ENCODE measurements around the gene CENPC. TPM values are rescaled to one million over a fixed set of nuclear protein-coding genes. Genes with fewer than 3 reads are reported as not detected.
"Not testable (repeated sequence)": the region's sequence is repeated elsewhere in the genome, so short reads cannot be mapped to it uniquely, and the experiment has no call there.

Gene CENPC
- polyA plus RNA-seq, 1 donor from 2014 or later = 18.7 TPM

DNA sequence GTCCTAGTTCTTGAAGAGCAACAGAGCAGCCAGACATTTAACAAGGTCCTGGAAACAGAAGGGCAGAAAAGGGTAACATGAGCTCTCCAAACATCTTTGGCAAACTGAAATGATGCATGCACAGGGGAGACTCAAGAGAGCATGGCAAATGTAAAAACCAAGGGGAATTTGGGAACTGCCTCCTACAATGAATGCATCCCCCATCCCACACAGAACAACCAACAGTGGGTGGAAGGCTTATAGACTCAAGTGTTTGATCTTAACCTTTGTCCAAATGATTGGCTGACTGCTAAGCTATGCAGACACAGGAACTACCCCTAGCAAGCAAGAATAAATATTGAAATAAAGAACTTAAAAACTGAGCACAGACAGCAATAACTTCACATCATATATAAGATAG, 74.4 kb downstream of the CENPC start:
- Mint-ChIP-seq H3K4me3 (no peak overlapping the region), H3K9me3 (no peaks in the 10 kb centered on the region), H3K4me1 (no peaks in the 10 kb centered on the region), H3K27me3 (no peaks in the 10 kb centered on the region), H3K27ac (no peak overlapping the region), H3K36me3 (peaks cover 11% of the 10 kb centered on the region)

DNA sequence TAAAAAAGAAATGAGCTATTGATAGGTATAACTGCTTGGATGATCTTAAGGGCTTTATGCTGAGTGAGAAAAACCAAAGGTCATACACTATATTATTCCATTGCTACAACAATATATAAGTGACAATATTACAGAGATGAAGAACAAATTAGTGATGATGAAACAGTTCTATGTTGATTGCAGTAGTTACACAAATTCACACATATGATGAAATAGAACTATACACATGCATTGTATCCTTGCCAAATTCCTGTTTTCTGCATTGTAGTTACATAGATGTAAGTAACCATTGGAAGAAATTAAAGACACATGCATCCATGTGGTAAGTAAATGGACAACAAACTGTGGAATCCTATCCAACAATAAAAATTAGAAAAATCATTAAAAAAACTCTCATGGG, 76.5 kb downstream of the CENPC start:
- peaks cover 0 to 2% (median 0%) of the 10 kb centered on the region in 3 donors for H3K4me1 Mint-ChIP-seq
- H3K27me3 Mint-ChIP-seq = no peaks in the 10 kb centered on the region
- H3K9me3 Mint-ChIP-seq = no peaks in the 10 kb centered on the region
- H3K27ac Mint-ChIP-seq = no peak overlapping the region
- H3K4me3 Mint-ChIP-seq = no peak overlapping the region
- peaks cover 11% of the 10 kb centered on the region for H3K36me3 Mint-ChIP-seq

DNA sequence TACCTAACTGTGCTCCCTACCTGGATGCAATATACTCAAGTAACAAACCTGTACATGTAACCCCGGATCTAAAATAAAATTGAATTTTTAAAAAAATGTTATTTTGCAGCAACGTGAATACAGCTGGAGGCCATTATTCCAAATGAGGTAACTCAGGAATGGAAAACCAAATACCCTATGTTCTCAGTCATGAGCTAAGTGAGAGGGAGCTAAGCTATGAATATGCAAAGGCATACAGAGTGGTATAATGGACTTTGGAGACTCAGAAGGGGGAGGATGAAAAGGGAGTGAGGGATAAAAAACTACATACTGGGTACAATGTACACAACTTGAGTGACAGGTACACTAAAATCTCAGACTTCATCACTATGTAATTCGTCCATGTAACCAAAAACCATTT, 78.6 kb downstream of the CENPC start:
- Mint-ChIP-seq H3K27me3 (no peaks in the 10 kb centered on the region), H3K27ac (peak overlapping the region in 1 of 3 donors; percentile 23)

DNA sequence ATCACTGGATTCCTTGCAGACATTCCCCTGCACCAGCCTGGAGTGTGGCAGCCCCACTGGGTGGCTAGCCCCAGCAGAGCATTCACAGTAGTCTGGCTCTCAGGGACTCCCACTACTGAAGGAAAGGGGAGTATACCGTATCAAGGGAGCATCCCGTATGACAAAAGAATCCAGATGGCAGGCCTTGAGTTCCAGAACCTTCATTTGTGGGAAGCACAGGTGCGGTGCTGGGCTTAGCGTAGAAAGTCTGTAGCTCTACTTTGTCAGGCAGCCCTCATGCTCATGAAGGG, 79.6 kb downstream of the CENPC start:
- no peak overlapping the region for H3K4me3 Mint-ChIP-seq
- no peaks in the 10 kb centered on the region for H3K9me3 Mint-ChIP-seq
- H3K36me3 Mint-ChIP-seq = peaks cover 8% of the 10 kb centered on the region
- peaks cover 0 to 2% (median 0%) of the 10 kb centered on the region in 3 donors for H3K4me1 Mint-ChIP-seq
- no peak overlapping the region for H3K27ac Mint-ChIP-seq
- no peaks in the 10 kb centered on the region for H3K27me3 Mint-ChIP-seq

More for the DNA sequence above, 78.6 kb downstream of the CENPC start:
- H3K9me3 Mint-ChIP-seq = no peaks in the 10 kb centered on the region
- peaks cover 0 to 2% (median 0%) of the 10 kb centered on the region in 3 donors for H3K4me1 Mint-ChIP-seq
- no peak overlapping the region for H3K4me3 Mint-ChIP-seq
- H3K36me3 Mint-ChIP-seq = peaks cover 8% of the 10 kb centered on the region

DNA sequence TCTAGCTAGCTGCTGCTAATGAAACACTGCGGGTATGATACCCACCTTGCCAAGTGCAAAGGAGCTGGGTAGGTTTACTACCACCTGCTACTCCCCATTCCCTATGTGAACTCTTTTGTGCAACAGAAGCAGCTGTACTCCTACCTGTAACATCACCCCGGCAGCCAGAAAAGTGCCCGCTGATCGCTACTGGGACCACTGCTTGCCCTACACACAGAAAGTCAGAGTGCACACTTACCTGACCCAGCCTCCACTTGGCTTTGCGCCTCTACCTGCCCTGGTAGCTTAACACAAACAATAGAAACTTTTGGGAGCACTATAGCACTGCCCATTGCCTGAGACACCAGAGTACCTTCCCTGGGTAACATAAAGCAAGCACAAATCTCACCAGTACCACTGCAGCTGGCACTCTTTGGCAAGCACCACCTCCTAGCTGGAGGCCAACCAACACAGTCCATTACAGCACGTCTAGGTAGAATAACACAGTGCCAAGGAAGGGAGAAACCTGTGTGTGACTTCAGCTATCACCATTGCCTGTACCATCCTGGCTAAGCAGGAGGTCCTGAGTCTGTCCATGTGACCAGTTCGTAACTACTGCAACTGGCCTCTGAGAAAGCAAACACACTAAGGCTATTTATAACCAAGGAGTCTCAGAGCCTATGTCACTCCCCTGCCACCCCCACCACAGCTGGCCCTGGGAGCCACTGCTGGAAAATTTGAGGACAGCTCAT, 80.1 kb downstream of the CENPC start:
- Mint-ChIP-seq H3K9me3 (no peaks in the 10 kb centered on the region), H3K4me1 (peaks cover 0 to 2% (median 0%) of the 10 kb centered on the region in 3 donors), H3K27ac (no peak overlapping the region), H3K36me3 (peaks cover 8% of the 10 kb centered on the region), H3K27me3 (no peaks in the 10 kb centered on the region), H3K4me3 (peak overlapping the region in 1 of 4 donors; percentile 70)

DNA sequence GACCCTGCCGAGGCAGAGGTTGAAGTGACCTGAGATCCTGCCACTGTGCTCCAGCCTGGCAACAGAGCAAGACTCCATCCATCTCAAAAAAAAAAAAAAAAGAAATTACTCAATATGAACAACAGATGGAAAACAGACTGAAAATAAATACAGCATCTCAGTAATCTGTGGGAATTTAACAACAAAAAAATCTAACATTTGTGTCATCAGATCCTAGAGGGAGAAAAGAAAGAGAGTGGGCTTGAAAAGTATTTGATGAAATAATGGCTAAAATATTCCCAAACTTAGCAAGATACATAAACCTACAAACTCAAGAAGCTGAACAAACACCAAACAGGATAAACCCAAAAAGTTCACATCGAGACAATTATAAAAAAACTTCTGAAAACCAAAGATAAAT, 84.7 kb downstream of the CENPC start:
- Mint-ChIP-seq H3K4me1 (peaks cover 0 to 6% (median 1%) of the 10 kb centered on the region in 3 donors), H3K36me3 (peaks cover 16% of the 10 kb centered on the region), H3K4me3 (peak overlapping the region in 1 of 4 donors; percentile 58), H3K27me3 (no peaks in the 10 kb centered on the region), H3K27ac (no peak overlapping the region), H3K9me3 (no peaks in the 10 kb centered on the region)

DNA sequence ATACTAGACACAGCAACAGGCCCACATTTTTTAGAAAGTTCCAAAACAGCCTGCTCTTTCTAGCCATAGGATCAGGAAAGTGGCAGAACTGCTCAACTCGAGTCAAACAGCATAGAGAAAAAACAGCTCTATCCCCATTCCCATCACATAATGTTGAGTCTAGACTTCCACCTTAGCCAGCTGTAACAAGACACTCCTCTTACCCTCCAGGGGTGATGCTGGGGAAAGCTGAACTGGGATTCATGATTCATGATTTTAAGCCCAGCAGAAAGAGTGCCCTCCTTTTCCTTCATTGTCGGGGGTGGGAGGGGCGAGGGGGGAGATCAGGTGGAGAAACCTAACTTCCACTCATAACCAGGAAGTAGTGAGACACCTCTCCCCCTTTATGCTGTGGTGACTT, 86.1 kb downstream of the CENPC start:
- H3K4me1 Mint-ChIP-seq = peaks cover 0 to 4% (median 1%) of the 10 kb centered on the region in 3 donors

DNA sequence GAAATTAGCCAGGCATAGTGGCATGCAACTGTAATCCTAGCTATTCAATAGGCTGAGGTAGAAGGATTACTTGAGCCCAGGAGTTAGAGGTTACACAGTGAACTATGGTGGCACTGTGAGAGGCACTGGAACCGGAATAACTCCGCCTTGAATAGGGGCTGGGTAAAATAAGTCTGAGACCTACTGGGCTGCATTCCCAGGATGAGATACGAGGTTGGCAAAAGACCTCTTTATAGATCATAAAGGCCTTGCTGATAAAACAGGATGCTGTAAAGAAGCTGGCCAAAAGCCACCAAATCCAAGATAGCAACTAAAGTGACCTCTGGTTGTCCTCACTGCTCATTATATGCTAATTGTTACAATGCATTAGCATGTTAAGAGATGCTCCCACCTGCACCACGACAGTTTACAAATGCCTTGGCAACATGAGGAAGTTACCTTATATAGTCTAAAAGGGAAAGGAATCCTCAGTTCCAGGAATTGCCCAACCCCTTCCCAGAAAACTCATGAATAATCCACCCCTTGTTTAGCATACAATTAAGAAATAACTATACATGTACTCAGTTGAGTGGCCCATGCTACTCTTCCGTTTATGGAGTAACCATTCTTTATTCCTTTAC, 88.6 kb downstream of the CENPC start:
- H3K4me3 Mint-ChIP-seq = no peak overlapping the region
- H3K27ac Mint-ChIP-seq = no peak overlapping the region
- peaks cover 23% of the 10 kb centered on the region for H3K36me3 Mint-ChIP-seq
- H3K9me3 Mint-ChIP-seq = no peaks in the 10 kb centered on the region
- H3K4me1 Mint-ChIP-seq = peaks cover 0 to 3% (median 1%) of the 10 kb centered on the region in 3 donors
- no peaks in the 10 kb centered on the region for H3K27me3 Mint-ChIP-seq

More for the DNA sequence above, 86.1 kb downstream of the CENPC start:
- Mint-ChIP-seq H3K27me3 (no peaks in the 10 kb centered on the region), H3K9me3 (no peaks in the 10 kb centered on the region), H3K4me3 (no peak overlapping the region), H3K36me3 (peaks cover 21% of the 10 kb centered on the region), H3K27ac (peak overlapping the region in 1 of 3 donors; percentile 27)

DNA sequence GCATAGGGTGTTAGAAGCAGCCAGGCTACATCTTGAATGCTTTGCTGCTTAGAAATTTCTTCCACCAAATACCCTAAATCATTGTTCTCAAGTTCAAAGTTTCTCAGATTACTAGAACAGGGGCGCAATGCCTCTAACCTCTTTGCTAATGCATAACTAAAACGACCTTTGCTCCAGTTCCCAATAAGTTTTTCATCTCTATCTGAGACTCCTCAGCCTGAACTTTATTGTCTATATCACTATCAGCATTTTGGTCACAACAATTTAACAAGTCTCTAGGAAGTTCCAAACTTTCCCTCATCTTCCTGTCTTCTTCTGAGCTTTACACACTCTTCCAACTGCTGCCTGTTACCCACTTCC, 92.5 kb downstream of the CENPC start:
- not testable (repeated sequence) for H3K4me3 Mint-ChIP-seq, H3K4me1 Mint-ChIP-seq, H3K9me3 Mint-ChIP-seq, H3K27me3 Mint-ChIP-seq
- H3K36me3 Mint-ChIP-seq = peaks cover 22% of the 10 kb centered on the region
- H3K27ac Mint-ChIP-seq = peak overlapping the region in 1 of 3 donors; percentile 55

DNA sequence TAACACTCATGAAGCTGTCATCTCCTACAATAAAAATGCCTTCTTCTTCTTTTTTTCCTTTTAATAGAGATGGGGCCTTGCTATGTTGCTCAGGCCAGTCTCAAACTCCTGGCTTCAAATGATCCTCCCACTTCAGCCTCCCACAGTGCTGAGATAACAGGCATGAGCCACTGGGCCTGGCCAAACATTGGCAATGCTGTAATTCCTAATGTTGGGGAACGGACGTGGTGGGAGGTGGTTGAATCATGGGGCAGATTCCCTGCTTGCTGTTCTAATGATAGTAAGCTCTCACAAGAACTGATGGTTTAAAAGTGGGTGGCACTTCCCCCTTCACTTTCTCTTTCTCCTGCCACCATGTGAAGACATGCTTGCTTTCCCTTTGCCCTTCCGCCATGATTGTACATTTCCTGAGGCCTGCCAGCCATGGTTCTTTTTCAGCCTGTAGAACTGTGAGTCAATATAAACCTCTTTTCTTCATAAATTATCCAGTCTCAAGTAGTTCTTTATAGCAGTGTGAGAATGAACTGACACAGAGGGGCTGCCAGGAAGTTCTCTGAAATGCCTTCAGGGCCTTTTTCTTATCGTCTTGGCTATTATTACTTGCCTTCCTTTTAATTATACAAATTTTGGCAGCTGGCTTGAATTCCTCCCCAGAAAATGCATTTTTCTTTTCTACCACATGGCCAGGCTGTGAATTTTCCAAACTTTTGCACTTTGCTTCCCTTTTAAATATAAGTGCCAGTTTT, 93.0 kb downstream of the CENPC start:
- Mint-ChIP-seq H3K4me1 (peaks cover 0 to 1% (median 0%) of the 10 kb centered on the region in 3 donors), H3K4me3 (no peak overlapping the region), H3K27me3 (no peaks in the 10 kb centered on the region), H3K36me3 (peaks cover 23% of the 10 kb centered on the region), H3K27ac (peak overlapping the region in 1 of 3 donors; percentile 2), H3K9me3 (peaks cover 0 to 8% (median 2%) of the 10 kb centered on the region in 3 donors)

DNA sequence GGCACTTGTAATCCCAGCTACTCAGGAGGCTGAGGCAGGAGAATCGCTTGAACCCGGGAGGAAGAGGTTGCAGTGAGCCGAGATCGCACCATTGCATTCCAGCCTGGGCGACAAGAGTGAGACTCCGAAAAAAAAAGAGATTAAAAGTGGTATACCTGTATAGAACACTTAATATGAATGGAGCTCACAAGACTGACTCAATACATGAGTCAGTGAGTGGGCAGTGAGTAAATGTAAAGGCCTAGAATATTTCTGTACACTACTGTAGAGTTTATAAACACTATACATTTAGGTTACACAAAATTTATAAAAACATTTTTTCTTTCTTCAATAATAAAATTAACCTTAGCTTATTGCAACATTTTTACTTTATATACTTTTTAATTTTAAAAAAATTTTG, 93.8 kb downstream of the CENPC start:
- Mint-ChIP-seq H3K36me3 (peaks cover 22% of the 10 kb centered on the region), H3K27ac (no peak overlapping the region), H3K4me1 (no peaks in the 10 kb centered on the region), H3K9me3 (peaks cover 0 to 8% (median 2%) of the 10 kb centered on the region in 3 donors), H3K27me3 (no peaks in the 10 kb centered on the region), H3K4me3 (no peak overlapping the region)

DNA sequence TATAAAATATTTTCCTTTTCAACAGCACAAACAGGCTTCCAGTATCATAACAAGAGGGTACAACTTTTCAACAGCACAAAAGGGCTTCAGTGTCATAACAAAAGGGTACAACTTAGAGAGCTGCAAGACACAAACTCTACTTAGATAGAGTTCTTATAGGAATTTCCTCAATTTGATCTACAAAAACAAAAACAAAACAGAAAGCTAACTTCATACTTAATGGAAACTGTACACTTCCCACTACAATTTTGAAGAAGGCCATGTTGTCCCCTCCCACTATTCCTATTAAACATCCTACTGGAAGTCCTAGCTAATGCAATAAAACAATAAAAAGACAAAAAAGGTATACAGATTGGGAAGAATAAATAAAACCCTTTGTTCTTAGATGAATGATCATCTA, 96.7 kb downstream of the CENPC start:
- Mint-ChIP-seq H3K4me3 (peak overlapping the region in 1 of 4 donors; percentile 34), H3K27me3 (no peaks in the 10 kb centered on the region), H3K36me3 (peaks cover 18% of the 10 kb centered on the region), H3K9me3 (peaks cover 0 to 8% (median 2%) of the 10 kb centered on the region in 3 donors), H3K27ac (peak overlapping the region in 1 of 3 donors; percentile 39), H3K4me1 (no peaks in the 10 kb centered on the region)

DNA sequence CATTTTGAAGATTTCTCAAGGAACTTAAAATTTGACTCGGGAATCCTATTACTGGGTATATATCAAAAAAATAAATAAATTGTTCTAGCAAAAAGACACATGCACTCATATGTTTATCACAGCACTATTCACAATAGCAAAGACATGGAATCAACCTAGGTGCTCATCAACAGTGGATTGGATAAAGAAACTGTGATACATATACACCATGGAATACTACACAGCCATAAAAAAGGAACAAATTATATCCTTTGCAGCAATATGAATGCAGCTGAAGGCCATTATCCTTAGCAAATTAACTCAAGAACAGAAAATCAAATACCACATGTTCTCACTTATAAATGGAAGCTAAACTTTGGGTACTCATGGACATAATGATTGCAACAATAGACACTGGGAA, 97.4 kb downstream of the CENPC start:
- H3K4me1 Mint-ChIP-seq = no peaks in the 10 kb centered on the region
- H3K9me3 Mint-ChIP-seq = peaks cover 0 to 8% (median 2%) of the 10 kb centered on the region in 3 donors
- no peak overlapping the region for H3K27ac Mint-ChIP-seq
- peaks cover 18% of the 10 kb centered on the region for H3K36me3 Mint-ChIP-seq
- H3K27me3 Mint-ChIP-seq = no peaks in the 10 kb centered on the region
- H3K4me3 Mint-ChIP-seq = no peak overlapping the region

DNA sequence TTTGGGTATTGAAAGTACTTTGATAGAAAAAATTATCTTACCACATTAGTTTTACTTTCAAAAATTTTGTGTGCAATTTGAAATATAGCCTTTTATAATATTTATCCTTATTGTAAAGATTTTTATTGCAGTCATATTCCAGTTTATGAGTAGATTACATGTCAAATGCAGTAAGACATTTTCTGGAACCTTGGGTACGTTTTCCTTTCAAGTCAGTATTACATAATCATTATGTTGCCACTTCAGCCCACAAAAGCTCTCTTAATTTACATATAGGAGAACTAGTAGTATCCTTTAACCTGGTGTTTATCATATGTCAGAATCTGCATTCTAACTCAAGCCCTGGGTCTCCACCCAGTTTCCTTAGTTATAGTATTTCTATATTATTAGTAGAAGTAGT, 98.5 kb downstream of the CENPC start:
- Mint-ChIP-seq H3K36me3 (peaks cover 18% of the 10 kb centered on the region), H3K9me3 (peaks cover 0 to 8% (median 2%) of the 10 kb centered on the region in 3 donors), H3K4me3 (no peak overlapping the region), H3K27ac (no peak overlapping the region), H3K4me1 (peaks cover 0 to 4% (median 0%) of the 10 kb centered on the region in 3 donors), H3K27me3 (no peaks in the 10 kb centered on the region)

DNA sequence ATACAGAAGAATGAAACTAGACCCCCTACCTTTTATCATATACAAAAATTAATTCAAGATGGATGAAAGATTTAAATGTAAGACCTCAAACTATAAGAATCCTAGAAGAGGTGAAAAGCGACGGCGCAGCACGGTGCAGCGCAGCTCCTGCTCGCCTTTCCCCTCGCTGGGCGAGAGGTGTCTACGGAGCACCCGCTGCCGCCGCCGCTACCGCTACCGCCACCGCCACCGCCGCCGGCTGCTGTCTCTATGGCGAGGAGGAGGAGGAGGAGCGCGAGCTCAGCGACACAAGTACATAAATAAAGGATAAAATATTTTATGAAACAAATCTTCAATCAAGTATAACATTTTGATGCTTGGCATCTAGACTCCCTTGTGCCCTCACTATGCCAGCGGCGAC, 99.4 kb downstream of the CENPC start:
- not testable (repeated sequence) for H3K9me3 Mint-ChIP-seq, H3K27me3 Mint-ChIP-seq, H3K4me3 Mint-ChIP-seq, H3K4me1 Mint-ChIP-seq, H3K27ac Mint-ChIP-seq
- peaks cover 20% of the 10 kb centered on the region for H3K36me3 Mint-ChIP-seq
